Embryonic facial prominence (tissue), 1 donor: ENCODE measurements around the gene PANK3.
"Not testable (repeated sequence)": the region's sequence is repeated elsewhere in the genome, so short reads cannot be mapped to it uniquely, and the experiment has no call there.

ENCODE experiments used
- DNase-seq: peaks from one replicate; pipeline ENCODE4 v3.0.0-alpha.2; 2016; ENCODE audit errors: extremely low spot score

The PANK3 gene

DNA sequence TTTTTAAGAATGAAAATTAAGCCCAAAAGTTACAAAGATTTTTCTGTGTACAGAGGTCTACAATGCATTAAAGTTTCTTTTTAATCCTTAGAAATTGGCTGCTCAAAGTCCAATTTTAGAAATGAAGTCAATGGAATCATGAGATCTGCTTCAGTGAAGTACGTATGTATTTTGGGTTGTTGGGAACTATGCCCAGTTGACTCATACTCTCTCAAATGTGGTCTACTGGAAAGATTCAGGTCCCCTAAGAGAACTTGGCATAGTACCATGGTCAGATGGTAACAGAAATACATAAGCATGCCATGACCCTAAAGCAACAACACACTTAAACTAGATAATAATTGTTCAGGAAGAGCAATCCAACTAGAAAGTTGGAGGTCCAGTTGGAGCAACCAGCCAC, 27.0 kb downstream of the PANK3 start:
- no peak for DNase-seq

GRCh38 chr5:168550656-168551055, 28.5 kb downstream of the PANK3 start:
- DNase-seq: no peak

DNA sequence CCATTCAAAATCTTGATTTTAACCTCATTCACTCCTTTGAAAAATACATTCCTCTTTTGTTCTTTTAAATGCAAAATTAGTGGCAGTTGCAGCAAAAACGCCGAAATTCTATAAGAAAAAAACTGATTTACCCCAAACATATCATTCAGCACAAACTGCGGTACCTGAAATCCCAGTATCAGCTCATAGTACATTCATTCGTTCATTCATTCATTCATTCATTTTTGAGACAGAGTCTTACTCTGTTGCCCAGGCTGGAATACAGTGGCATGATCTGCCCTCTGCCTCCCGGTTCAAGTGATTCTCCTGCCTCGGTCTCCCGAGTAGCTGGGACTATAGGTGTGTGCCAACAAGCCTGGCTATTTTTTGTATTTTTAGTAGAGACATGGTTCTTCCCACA, 29.6 kb downstream of the PANK3 start:
- DNase-seq: no peak

GRCh38 chr5:168537176-168537575, 42.0 kb downstream of the PANK3 start:
- no peak for DNase-seq

DNA sequence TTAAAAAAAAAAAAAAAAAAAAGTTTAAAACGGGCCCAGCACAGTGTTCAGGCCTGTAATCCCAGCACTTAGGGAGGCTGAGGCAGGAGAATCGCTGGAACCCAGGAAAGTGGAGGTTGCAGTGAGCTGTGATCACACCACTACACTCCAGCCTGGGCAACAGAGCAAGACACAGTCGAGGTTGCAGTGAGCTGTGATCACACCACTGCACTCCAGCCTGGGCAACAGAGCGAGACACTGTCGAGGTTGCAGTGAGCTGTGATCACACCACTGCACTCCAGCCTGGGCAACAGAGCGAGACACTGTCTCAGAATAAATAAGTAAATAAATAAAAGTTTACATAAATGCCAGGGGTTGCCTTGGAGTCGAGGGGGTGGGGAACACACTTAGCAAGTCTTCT, 44.8 kb downstream of the PANK3 start:
- DNase-seq: not testable (repeated sequence)

- no peak for DNase-seq
These were observed 46.9 kb downstream of the PANK3 start for GRCh38 chr5:168531987-168532864.

DNA sequence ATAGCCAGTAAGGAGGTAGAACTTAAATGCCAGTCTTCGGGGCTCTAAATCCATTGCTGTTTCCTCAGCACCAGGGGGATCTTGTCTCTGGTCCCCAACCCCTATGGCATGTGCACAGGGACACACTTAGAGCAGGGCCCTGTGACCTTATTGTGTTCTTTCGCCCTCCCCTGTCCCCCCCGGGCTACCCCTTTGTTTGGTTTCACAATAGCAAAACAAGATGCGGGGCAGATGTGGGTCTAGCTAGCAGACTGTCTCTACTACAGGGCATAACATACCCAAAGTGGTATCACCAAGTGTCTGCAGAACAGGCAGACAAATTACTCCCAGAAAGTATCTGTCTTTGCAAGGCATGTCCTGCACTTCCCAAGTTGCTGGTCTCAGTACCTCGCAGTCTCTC, 48.0 kb downstream of the PANK3 start:
- no peak for DNase-seq

GRCh38 chr5:168530621-168531150, 48.5 kb downstream of the PANK3 start:
- no peak for DNase-seq

- no peak for DNase-seq
These were observed 49.6 kb downstream of the PANK3 start for GRCh38 chr5:168529374-168530234.

DNA sequence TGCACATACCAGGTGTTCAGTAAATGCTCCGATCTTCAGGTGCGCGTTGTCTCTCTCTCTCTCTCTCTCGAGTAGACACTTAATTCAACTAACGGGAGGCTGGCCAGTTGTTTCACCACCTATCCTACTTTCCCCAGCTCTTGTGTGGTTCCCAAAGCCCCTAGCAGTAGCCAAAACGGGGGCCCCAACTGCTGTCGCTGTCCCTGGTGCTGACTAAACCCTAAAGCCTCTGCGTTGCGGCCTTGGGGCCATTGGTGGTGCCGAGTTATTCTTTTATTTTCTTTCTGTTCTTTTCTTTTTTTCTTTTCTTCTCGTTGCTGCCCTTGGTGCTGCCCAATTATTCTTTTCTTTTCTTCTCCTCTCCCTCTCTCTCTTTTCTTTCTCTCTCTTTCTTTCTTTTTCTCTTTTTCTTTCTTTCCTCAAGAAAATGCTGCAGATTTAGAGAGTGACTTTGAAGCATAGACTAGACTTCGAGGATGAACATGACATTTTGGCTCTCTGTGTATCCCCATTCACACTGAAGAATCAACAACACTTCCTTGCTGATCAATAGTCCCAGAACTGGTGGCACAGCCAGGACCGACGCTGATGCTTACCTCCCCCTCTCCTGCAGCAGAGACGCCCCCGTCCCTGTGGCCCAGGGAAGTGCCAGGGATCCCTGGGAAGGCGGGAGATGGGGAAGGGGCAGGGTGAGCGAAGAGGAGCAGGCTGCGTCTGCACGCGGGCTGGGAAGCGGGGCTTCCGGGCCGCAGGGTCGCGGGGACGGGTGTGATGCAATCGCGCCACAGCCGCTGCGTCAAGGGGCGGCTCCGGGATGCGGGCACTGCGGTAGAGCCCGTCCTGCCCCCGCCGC, 50.4 kb downstream of the PANK3 start, which contains the start of gene FBLL1:
Gene FBLL1, plus strand, starts transcription at position 785 of the 853 bp plus-strand sequence. CDS start 200 bp downstream, outside the sequence.
- no peak for DNase-seq

- no peak for DNase-seq
These were observed 51.3 kb downstream of the PANK3 start for GRCh38 chr5:168527756-168528295.

DNA sequence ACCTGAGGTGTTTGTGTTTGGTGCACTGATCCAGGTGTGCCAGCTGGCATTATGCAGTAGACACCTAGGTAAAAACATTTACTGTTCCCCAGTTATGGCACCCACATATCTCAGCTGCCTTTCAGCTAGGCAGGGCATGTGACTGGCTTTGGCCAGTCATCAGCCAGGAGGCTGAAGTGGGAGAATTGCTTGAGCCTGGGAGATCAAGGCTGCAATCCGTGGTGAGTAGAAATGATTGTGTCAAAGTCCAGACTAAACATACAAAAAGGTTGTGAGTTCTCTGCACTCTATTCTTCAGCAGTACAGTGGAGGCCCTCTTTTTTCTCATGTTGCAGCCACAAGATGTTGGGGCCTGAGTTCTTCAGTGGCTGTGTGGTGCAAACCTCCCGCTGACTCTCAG, 53.3 kb downstream of the PANK3 start:
- no peak for DNase-seq

- no peak for DNase-seq
These were observed 65.2 kb downstream of the PANK3 start for GRCh38 chr5:168513861-168514428.

- no peak for DNase-seq
These were observed 76.5 kb downstream of the PANK3 start for GRCh38 chr5:168502563-168503237.
